GM12878 (cell line): Measurements from ENCODE around the gene IFNLR1.

ENCODE experiments used
- NRF1 ChIP-seq: conservative IDR thresholded peaks from 2 replicates; pipeline ENCODE4 v1.6.1; 2011; ENCODE audit warnings: mild to moderate bottlenecking, low read depth, low read length, improper control_type of control experiment
- POLR2A ChIP-seq: IDR thresholded peaks from 2 replicates; pipeline ENCODE4 v1.6.1; 2011; ENCODE audit warnings: low read depth, mild to moderate bottlenecking, low read length
- RELA ChIP-seq: fragments of 450-650 bp; IDR thresholded peaks from 2 replicates; pipeline ENCODE4 v1.8.0; 2014; ENCODE audit warnings: borderline replicate concordance; ENCODE audit not compliant: partially characterized antibody
- SMC3 ChIP-seq: IDR thresholded peaks from 2 replicates; pipeline ENCODE4 v1.6.1; 2011; ENCODE audit warnings: low read length, improper control_type of control experiment, borderline replicate concordance
- TF ChIP-seq, protein P1 (sequence below), 3 experiments: IDR thresholded peaks in 2 of 3; conservative IDR thresholded peaks in 1 of 3; 2 replicates each; pipeline ENCODE4 v1.5.1; 2011; ENCODE audit warnings: low read depth in 3 of 3, low read length in 3 of 3, mild to moderate bottlenecking in 3 of 3, control low read depth in 2 of 3, moderate library complexity in 2 of 3, inconsistent platforms in 1 of 3, mixed read lengths in 1 of 3; ENCODE audit not compliant: control insufficient read depth in 2 of 3, insufficient read depth in 1 of 3; ENCODE audit errors: extremely low read depth in 1 of 3

DNA sequence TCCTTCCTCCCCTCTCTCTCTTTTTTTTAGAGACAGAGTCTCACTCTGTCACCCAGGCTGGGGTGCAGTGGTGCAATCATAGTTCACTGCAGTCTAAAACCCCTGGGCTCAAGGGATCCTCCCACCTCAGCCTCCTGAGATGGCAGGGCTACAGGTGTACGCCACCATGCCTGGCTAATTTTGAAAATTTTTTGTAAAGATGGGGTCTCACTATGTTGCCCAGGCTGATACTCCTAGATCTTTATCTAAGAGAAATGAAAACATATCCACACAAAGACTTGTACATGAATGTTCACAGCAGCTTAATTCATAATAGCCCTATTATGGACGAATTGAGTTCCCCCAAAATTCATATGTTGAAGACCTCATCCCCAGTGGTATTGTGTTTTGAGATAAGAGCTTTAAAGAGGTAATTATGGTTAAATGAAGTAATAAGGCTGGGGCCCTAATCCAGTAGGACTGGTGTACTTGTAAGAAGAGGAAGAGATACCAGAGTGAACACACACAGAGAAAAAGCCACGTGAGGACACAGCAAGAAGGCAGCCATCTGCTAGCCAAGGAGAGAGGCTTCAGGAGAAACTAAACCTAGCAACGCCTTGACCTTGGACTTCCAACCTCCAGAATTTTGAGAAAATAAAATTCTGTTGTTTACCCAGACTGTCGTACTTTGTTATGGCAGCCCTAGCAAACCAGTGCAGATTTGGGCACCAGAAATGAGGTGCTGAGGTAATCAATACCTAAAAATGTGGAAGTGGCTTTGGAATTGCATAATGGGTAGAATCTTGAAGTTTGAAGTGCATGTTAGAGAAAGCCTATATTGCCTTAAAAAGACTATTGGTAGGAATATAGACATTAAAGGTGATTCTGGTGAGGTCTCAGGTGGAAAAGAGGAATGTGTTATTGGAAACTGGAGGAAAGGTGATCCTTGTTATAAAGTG is 13.2 kb downstream of the IFNLR1 start:
- TF ChIP-seq SMC3 (no peak), POLR2A (no peak), RELA (no peak), NRF1 (no peak)
- TF ChIP-seq, protein P1, sequence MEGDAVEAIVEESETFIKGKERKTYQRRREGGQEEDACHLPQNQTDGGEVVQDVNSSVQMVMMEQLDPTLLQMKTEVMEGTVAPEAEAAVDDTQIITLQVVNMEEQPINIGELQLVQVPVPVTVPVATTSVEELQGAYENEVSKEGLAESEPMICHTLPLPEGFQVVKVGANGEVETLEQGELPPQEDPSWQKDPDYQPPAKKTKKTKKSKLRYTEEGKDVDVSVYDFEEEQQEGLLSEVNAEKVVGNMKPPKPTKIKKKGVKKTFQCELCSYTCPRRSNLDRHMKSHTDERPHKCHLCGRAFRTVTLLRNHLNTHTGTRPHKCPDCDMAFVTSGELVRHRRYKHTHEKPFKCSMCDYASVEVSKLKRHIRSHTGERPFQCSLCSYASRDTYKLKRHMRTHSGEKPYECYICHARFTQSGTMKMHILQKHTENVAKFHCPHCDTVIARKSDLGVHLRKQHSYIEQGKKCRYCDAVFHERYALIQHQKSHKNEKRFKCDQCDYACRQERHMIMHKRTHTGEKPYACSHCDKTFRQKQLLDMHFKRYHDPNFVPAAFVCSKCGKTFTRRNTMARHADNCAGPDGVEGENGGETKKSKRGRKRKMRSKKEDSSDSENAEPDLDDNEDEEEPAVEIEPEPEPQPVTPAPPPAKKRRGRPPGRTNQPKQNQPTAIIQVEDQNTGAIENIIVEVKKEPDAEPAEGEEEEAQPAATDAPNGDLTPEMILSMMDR (IDR thresholded peaks at IDR 0.05 in 2 of 3, conservative IDR thresholded peaks at IDR 0.05 in 1 of 3; ENCODE audit: control insufficient read depth in 2 of 3, extremely low read depth in 1 of 3, insufficient read depth in 1 of 3, low read depth in 3 of 3, low read length in 3 of 3): no peak
